ENCODE results near the gene NCSTN.

DNA sequence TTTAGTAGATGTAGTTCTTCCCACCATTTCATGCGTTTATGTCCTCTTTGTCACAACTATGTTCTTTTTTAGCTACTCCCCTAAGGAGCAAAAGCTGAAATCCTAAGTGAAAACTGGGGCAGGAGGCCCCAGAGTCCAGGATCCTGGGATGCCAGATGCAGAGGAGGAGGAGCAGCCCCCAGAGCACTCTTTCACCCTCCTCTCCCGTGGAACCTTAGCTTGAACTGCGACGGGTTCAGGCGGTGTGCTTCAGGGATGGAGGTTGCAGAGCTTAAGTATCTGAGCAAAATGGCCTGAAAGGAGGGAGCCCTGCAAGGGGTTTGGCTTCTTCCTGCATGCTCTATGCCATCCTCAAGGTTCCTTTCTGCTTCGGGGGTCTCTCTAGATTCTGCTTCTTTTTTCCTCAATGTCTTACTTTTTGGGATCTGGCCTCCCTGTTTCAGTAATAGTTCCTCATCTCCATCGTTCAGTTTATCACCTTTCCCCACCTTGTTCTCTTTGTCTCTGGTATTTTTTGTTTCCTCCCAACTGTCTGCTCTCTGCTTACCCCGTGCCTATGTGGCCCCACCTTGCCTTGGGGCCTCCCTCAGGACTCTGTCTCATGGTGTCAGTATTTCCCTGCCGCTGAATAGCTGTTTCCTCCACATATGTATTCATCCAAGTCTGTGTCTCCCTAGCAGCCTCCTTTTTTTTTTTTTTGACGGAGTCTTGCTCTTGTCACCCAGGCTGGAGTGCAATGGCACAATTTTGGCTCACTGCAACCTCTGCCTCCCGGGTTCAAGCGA, 21.0 kb downstream of the NCSTN start:
- TF ChIP-seq SUZ12 (IDR thresholded peaks at IDR 0.05; ENCODE audit: extremely low read depth, insufficient read depth, insufficient read length): no peak
- no peak for TF ChIP-seq ZNF274 (IDR thresholded peaks at IDR 0.05; ENCODE audit: low read depth, low read length)
